Panc1 (cell line): ENCODE data around the gene RASSF5. TPM values are rescaled to one million over a fixed set of nuclear protein-coding genes. Genes with fewer than 3 reads are reported as not detected.

Source experiments
- ATAC-seq: fragments of 200-7000 bp; cut with Tn5 transposase; 2 replicates; pipeline ENCODE4 v1.9.1; 2020; ENCODE audit warnings: mild to moderate bottlenecking, moderate library complexity
- BruUV-seq: library from RNA; stranded (reverse); fragments of 400-500 nt; replicated peaks from 2 replicates; lab custom pipeline; 2021; lab: Mats Ljungman, UMichigan
- CTCF ChIA-PET: fragments of 300-600 bp; sonication (Branson Sonifier 250); formaldehyde crosslinking; loops from one replicate; lab custom pipeline; 2022; ENCODE audit warnings: antibody characterized with exemption; lab: Charles Lee
- POLR2A ChIA-PET: fragments of 300-600 bp; sonication (Branson Sonifier 250); formaldehyde crosslinking; loops from one replicate; lab custom pipeline; 2022; ENCODE audit warnings: antibody characterized with exemption; lab: Charles Lee
- DNase-seq: peaks from one replicate; pipeline ENCODE4 v3.0.0-alpha.2; 2010; ENCODE audit warnings: low read depth, low spot score
- H3K27ac ChIP-seq: 2 replicates; pipeline ENCODE4 v1.5.1; 2011; ENCODE audit warnings: mild to moderate bottlenecking, low read length, inconsistent platforms
- H3K27me3 ChIP-seq: fragments of 200-500 bp; sonication (Bioruptor generic); 2 replicates; pipeline ENCODE4 v1.6.0; 2014; ENCODE audit warnings: low read length, inconsistent platforms; ENCODE audit not compliant: control insufficient read depth, insufficient read depth
- H3K36me3 ChIP-seq: fragments of 200-500 bp; sonication (Bioruptor generic); 2 replicates; pipeline ENCODE4 v1.5.1; 2014; ENCODE audit warnings: inconsistent platforms, mild to moderate bottlenecking, low read length, moderate library complexity; ENCODE audit not compliant: control insufficient read depth, insufficient read depth
- H3K4me1 ChIP-seq: 2 replicates; pipeline ENCODE4 v1.5.1; 2011; ENCODE audit warnings: inconsistent platforms, mild to moderate bottlenecking, low read length, moderate library complexity; ENCODE audit not compliant: control insufficient read depth, insufficient read depth
- H3K4me3 ChIP-seq, 2 experiments: 2 replicates each; pipeline ENCODE4 v1.5.1; 2011 to 2012; ENCODE audit warnings: low read depth in 2 of 2, low read length in 2 of 2, mild to moderate bottlenecking in 2 of 2, inconsistent platforms in 1 of 2, moderate library complexity in 1 of 2
- H3K9me3 ChIP-seq: fragments of 200-500 bp; sonication (Bioruptor generic); 2 replicates; pipeline ENCODE4 v1.5.1; 2014; ENCODE audit warnings: low read depth, mild to moderate bottlenecking, inconsistent platforms, low read length, moderate library complexity; ENCODE audit not compliant: control insufficient read depth, insufficient read depth
- POLR2AphosphoS5 ChIP-seq: IDR thresholded peaks from 2 replicates; pipeline ENCODE4 v1.6.1; 2012; ENCODE audit warnings: mild to moderate bottlenecking, low read depth, low read length, moderate library complexity
- SIN3A ChIP-seq: IDR thresholded peaks from 2 replicates; pipeline ENCODE4 v1.6.1; 2012; ENCODE audit warnings: low read depth, mild to moderate bottlenecking, low read length, moderate library complexity, borderline replicate concordance; ENCODE audit not compliant: insufficient read depth
- TCF7L2 ChIP-seq: IDR thresholded peaks from 2 replicates; pipeline ENCODE4 v1.6.1; 2011; ENCODE audit warnings: mild to moderate bottlenecking, low read depth, low read length, inconsistent platforms
- in situ Hi-C: cut with HindIII; loops from 2 replicates; pipeline ENCODE4 v1.10.0; 2016; ENCODE audit warnings: low sequenced_read_pairs, low pct_unique_long_range_greater_than_20kb
- intact Hi-C: fragments of 100-400 bp; cut with micrococcal nuclease; formaldehyde crosslinking; loops from one replicate; pipeline ENCODE4 v1.10.0; 2022; ENCODE audit not compliant: unreplicated experiment
- total RNA-seq: library from RNA; stranded (reverse); gene quantifications from one replicate; pipeline ENCODE4 v1.2.1, GENCODE V29; 2021; ENCODE audit not compliant: unreplicated experiment
- TF ChIP-seq, protein P1 (sequence below), 2 experiments: IDR thresholded peaks; 2 replicates each; pipeline ENCODE4 v1.6.1; 2011 to 2012; ENCODE audit warnings: low read depth in 2 of 2, control low read depth in 1 of 2, low read length in 1 of 2, mild to moderate bottlenecking in 1 of 2, moderate library complexity in 1 of 2; ENCODE audit not compliant: insufficient read depth in 1 of 2
- TF ChIP-seq, protein P2 (sequence below): fragments of 450-650 bp; IDR thresholded peaks from 2 replicates; pipeline ENCODE4 v1.5.1; 2017; ENCODE audit warnings: mild to moderate bottlenecking

Gene RASSF5
- total RNA-seq, 1 experiment from 2014 or later = 1.6 TPM

DNA sequence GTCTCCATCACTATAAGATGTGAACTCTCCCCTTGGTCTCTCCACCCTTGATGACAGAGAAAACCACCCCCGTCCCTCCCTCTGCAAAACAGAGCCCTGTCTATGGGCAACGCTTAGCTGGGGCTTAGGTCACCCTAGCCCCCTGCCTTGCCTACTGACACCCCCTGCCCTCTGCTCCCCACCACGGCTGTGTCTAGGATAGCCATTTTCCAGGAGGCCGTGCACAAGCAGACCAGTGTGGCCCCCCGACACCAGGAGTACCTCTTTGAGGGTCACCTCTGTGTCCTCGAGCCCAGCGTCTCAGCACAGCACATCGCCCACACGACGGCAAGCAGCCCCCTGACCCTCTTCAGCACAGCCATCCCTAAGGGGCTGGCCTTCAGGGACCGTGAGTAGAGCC lies 28.6 kb upstream of the RASSF5 start:
- no peak overlapping the region for H3K4me3 ChIP-seq
- ChIA-PET CTCF (interaction anchor here (0.6 to 1.7 kb wide), 4 partner anchors 8 to 597 kb away, joined by 6 to 9 read pairs (median 8); partner anchors contain the start of gene IKBKE), POLR2A (no interaction called here)
- DNase-seq (no peak), ATAC-seq (no peak)
- no peak for TF ChIP-seq SIN3A
- TF ChIP-seq TCF7L2 = no peak
- TF ChIP-seq, protein P1, sequence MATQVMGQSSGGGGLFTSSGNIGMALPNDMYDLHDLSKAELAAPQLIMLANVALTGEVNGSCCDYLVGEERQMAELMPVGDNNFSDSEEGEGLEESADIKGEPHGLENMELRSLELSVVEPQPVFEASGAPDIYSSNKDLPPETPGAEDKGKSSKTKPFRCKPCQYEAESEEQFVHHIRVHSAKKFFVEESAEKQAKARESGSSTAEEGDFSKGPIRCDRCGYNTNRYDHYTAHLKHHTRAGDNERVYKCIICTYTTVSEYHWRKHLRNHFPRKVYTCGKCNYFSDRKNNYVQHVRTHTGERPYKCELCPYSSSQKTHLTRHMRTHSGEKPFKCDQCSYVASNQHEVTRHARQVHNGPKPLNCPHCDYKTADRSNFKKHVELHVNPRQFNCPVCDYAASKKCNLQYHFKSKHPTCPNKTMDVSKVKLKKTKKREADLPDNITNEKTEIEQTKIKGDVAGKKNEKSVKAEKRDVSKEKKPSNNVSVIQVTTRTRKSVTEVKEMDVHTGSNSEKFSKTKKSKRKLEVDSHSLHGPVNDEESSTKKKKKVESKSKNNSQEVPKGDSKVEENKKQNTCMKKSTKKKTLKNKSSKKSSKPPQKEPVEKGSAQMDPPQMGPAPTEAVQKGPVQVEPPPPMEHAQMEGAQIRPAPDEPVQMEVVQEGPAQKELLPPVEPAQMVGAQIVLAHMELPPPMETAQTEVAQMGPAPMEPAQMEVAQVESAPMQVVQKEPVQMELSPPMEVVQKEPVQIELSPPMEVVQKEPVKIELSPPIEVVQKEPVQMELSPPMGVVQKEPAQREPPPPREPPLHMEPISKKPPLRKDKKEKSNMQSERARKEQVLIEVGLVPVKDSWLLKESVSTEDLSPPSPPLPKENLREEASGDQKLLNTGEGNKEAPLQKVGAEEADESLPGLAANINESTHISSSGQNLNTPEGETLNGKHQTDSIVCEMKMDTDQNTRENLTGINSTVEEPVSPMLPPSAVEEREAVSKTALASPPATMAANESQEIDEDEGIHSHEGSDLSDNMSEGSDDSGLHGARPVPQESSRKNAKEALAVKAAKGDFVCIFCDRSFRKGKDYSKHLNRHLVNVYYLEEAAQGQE (IDR thresholded peaks at IDR 0.05; ENCODE audit: insufficient read depth in 1 of 2, low read depth in 2 of 2, low read length in 1 of 2) = no peak
- TF ChIP-seq, protein P2, sequence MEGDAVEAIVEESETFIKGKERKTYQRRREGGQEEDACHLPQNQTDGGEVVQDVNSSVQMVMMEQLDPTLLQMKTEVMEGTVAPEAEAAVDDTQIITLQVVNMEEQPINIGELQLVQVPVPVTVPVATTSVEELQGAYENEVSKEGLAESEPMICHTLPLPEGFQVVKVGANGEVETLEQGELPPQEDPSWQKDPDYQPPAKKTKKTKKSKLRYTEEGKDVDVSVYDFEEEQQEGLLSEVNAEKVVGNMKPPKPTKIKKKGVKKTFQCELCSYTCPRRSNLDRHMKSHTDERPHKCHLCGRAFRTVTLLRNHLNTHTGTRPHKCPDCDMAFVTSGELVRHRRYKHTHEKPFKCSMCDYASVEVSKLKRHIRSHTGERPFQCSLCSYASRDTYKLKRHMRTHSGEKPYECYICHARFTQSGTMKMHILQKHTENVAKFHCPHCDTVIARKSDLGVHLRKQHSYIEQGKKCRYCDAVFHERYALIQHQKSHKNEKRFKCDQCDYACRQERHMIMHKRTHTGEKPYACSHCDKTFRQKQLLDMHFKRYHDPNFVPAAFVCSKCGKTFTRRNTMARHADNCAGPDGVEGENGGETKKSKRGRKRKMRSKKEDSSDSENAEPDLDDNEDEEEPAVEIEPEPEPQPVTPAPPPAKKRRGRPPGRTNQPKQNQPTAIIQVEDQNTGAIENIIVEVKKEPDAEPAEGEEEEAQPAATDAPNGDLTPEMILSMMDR = no peak
- TF ChIP-seq POLR2AphosphoS5 = no peak
- H3K9me3 ChIP-seq = no peaks in the 10 kb centered on the region
- no peak overlapping the region for H3K27ac ChIP-seq
- H3K27me3 ChIP-seq = no peaks in the 10 kb centered on the region
- H3K36me3 ChIP-seq = no peaks in the 10 kb centered on the region
- BruUV-seq = no TSS peak
- in situ Hi-C loops (no loop called here), intact Hi-C loops (loop anchor here (5.0 kb wide), 1 partner anchor 434 kb away; no protein-coding TSS in a partner anchor)
- H3K4me1 ChIP-seq = no peaks in the 10 kb centered on the region

DNA sequence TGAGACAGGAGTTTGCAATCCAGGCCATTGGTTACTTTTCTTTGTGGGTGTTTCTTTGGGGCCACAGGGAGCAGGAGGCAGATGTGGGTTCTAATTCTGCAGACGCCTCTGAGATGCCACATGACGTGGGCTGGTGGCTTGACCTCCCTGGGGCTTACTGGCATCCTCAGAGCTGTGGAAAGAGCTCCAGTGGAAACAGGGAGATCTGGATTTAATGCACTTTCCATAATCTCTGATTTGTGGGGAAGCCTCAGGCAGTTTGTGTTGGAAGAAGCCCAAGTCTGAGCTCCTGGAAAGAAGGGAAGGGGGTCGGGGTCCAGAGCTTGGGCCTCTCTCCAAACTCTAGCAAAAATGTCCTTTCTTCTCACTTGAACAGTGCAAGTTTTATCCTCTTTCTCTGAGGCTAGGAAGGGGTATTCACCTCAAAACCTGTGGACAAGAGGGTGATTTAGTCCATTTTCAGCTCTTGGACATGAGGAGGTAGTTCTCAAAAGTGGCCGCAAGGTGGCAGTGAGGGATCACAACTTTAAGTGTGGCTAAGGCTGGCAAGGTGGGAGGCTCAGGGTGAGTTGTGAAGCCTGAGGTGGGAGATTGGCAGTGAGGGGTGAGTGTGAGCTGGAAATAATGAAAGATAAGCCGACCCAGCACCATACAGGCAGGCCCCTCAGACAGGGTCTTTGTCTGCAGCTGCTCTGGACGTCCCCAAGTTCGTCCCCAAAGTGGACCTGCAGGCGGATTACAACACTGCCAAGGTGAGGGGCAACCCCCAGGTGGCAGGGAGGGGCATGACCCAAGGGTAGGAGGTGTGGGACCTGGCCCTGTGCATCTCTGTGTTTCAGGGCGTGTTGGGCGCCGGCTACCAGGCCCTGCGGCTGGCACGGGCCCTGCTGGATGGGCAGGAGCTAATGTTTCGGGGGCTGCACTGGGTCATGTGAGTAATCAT lies 27.9 kb upstream of the RASSF5 start:
- peak; percentile 54 for DNase-seq
- BruUV-seq = no TSS peak
- Histone ChIP-seq H3K27me3 (no peaks in the 10 kb centered on the region), H3K4me3 (no peak overlapping the region), H3K36me3 (no peaks in the 10 kb centered on the region), H3K4me1 (no peaks in the 10 kb centered on the region), H3K27ac (no peak overlapping the region), H3K9me3 (no peaks in the 10 kb centered on the region)
- ChIA-PET POLR2A (no interaction called here), CTCF (interaction anchor here (0.5 to 1.7 kb wide), 9 partner anchors 9 to 596 kb away, joined by 3 to 9 read pairs (median 4); partner anchors contain the start of gene IKBKE)
- intact Hi-C loops = loop anchor here (5.0 kb wide), 1 partner anchor 433 kb away; no protein-coding TSS in a partner anchor
- in situ Hi-C loops = no loop called here
- peak; percentile 79 for ATAC-seq
- TF ChIP-seq POLR2AphosphoS5 (no peak), TCF7L2 (no peak), SIN3A (no peak)
- TF ChIP-seq, protein P2 = peak; percentile 90
- TF ChIP-seq, protein P1 (IDR thresholded peaks at IDR 0.05; ENCODE audit: insufficient read depth in 1 of 2, low read depth in 2 of 2, low read length in 1 of 2) = no peak
